GM18519 (cell line): Measurements from ENCODE around the gene ZNF132.
"Not testable (repeated sequence)": the region's sequence is repeated elsewhere in the genome, so short reads cannot be mapped to it uniquely, and the experiment has no call there.

Experiments
- ATAC-seq: cut with Tn5 transposase; IDR thresholded peaks from one replicate; pipeline ENCODE4 v1.9.1; 2021; ENCODE audit warnings: mild to moderate bottlenecking, moderate library complexity; ENCODE audit not compliant: unreplicated experiment, low FRiP score

The ZNF132 gene

GRCh38 chr19:58408152-58409009, 31.6 kb downstream of the ZNF132 start, which contains the start of gene ZNF584:
Gene ZNF584, plus strand, starts transcription at chr19:58408649. Its CDS starts 499 bp downstream, at chr19:58409148.
- peak; percentile 75 for ATAC-seq

DNA sequence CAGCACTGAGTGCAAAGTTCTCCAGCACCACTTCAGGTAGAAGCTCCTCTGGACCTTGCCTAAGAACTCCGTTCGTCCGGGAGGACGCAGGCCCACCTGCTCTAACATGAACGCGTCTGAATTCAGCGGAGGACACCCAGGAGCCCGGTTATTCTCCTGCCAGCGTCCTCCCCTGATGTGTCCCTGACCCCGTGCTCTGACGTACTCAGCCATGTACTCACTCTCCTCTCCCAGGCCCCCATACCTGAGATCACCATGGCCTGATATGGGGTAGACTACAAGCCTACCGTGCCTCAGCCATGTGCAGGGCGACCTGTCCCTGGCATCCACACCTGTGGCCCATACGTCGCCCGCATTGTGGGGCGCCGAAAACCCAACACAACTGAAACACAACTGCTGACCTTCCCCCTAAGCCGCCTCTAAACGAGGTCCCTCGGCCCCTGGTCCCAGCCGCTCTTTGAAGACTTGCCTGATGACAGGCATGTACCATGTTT, 32.2 kb downstream of the ZNF132 start:
- ATAC-seq: no peak

DNA sequence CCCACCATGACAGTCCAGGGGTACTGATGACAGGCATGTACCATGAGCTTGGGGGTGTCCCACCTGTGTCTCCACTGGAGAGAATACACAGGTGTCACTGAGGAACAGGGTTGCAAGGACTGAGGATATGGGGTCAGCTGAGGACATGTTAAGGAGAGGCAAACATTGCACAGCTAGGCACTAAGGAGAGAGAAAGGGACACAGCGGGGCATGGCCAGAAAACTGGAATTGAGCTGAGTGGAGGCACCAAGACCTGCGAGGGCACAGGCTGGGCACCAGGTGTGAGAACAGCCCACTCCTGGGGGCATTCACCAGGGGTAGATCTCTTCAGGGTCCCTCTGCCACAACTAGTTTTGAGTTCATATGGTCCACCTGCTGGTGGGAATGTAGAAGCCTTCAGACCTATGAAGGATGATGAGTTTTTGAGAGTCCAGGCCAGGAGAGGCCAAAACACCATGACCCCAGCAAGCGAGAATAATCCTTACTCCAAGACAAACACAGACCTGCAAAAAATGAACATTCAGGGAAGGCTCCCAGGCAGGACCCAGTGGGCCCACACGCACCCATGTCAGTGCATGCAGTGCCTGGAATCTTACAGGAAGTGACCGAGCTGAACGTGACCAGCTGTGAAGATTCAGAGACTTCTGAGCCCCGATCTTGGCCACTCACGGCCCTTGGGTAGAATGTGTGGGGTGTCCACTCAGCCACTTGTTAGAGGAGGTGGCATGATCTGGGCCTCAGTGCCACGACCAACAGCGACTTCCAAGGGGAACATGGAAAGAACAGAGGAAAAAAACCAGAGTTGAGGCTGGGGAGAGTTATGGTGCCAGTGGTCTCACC, 32.9 kb downstream of the ZNF132 start:
- ATAC-seq: no peak

- ATAC-seq: not testable (repeated sequence)
These were observed 36.0 kb downstream of the ZNF132 start for GRCh38 chr19:58403920-58404478.

- ATAC-seq: no peak
These were observed 38.0 kb downstream of the ZNF132 start for GRCh38 chr19:58401840-58402421.

GRCh38 chr19:58400916-58401839, 38.8 kb downstream of the ZNF132 start:
- ATAC-seq: peak; percentile 91

DNA sequence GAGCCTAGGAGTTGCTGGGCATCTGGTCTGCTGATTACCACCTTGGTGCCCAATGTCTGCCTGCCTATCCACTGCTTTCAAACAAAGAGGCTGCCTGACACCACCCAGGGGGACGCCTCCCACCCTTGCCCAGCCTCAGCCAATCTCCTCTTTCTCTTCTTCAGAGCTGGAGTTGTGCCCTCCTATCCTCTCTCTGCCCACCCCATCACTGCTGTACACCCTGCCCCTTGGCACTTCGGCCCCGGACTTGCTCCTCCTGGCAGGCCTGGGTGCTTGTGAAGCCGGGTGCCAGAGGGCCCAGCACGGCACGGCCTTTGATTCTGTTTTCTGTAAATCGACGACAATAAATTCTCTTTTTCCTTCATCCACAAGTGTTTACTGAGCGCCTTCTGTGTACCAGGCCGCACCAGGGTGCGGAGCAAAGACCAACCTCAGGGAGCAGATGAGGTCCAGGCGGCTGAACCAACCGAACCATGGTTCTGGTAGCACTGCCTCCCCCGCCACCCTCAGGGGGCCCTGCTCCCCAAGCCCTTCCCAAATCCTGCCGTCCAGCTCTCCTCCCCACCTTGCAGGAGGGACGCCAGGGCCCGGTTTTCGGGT, 39.5 kb downstream of the ZNF132 start:
- no peak for ATAC-seq

DNA sequence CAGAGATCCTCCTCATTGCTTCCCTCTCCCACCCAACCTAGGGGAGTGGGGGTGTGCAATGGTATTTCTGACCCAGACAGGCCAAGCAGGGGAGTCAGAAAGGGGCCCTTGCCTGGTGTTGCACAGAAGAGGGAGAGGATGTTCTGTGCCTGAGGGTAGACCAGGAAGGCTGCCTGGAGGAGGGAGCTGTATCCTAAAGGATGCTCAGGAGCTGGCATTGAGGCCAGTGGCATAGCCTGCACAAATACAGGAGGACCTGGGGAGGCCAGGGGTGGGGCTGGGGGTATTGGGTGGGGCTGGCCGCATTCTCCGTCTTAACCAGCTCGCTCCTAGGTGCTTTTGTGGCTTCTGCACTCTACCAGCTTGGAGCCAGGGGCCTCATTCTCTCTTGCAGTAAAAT, 40.0 kb downstream of the ZNF132 start:
- ATAC-seq: no peak

DNA sequence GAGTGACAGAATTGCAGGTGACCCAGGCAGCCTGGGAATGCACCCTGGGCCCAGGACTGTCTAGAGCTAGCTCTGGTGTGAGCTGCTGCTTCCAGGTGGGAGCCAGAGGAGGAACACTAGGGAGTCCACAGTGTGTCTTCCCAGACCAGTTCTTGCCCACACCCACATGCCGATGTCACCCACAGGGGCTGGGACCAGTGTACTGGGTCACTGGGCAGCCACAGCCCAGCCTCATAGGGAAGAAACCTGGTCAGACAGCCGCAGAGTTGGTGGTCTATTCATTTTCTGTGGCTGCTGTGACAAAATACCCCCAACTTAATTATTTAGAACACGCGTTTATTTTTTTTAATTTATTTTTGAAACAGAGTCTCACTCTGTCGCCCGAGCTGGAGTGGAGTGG, 41.4 kb downstream of the ZNF132 start:
- no peak for ATAC-seq

- ATAC-seq: no peak
These were observed 41.9 kb downstream of the ZNF132 start for GRCh38 chr19:58398087-58398486.

GRCh38 chr19:58397533-58398037, 42.4 kb downstream of the ZNF132 start:
- no peak for ATAC-seq

DNA sequence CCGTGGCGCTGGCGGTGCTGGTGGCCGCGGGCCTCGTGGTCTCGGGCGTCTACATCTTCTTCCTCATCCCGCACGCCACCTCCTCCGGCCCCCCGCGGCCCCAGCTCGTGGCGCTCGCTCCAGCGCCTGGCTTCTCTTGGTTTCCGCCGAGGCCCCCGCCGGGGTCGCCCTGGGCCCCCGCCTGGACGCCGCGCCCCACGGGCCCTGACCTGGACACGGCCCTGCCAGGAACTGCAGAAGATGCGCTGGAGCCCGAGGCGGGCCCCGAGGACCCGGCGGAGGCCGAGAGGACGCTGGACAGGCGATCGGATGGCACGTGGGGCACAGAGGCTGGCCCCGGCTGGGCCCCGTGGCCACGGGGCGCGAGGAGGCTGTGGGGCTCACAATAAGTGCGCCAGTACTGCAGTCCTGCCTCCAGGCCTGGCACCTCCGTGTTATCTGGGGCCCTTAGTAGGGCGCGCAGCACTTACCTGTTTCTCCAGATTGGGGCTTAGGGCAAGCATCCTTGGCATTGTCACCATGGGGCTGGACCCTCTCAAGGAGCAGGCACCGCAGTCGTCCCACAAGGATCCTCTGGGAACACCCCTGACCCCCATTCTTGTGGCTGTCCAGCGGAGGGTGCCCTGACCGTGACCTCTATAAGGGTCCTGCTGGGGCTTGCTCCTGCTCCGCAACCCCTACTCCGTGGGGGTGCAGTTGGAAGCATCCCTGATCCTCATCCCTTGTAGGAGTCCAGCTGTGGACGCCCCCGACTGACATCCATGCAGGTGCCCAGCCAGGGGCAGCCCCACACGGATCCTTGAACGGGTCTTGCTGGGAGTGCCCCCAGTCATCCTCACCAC, 43.0 kb downstream of the ZNF132 start:
- ATAC-seq: no peak

DNA sequence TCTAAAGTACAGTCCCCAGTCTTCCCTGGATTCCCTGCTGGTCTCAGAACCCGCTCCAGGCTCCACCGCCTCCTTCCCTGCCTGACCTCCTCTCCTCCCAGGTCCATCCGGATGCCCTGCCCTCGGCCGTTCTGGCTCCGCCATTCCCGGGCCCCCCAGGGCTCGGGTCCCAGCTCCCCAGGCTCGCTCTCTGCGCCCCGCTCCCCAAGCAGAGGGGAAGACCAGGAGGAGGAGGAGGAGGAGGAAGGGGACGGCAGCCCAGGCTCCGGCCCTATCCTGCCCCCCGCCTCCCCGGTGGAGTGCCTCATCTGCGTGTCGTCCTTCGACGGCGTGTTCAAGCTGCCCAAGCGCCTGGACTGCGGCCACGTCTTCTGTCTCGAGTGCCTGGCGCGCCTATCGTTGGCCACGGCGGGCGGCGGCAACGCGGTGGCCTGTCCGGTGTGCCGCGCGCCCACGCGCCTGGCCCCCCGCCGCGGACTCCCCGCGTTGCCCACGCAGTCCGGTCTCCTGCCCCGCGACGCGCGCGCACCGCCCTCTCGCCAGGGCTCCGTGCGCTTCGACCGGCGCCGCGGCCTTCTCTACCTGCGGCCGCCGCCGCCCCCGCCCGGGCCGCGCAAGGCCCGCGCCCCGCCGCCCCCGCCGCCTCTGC, 43.9 kb downstream of the ZNF132 start:
- no peak for ATAC-seq

DNA sequence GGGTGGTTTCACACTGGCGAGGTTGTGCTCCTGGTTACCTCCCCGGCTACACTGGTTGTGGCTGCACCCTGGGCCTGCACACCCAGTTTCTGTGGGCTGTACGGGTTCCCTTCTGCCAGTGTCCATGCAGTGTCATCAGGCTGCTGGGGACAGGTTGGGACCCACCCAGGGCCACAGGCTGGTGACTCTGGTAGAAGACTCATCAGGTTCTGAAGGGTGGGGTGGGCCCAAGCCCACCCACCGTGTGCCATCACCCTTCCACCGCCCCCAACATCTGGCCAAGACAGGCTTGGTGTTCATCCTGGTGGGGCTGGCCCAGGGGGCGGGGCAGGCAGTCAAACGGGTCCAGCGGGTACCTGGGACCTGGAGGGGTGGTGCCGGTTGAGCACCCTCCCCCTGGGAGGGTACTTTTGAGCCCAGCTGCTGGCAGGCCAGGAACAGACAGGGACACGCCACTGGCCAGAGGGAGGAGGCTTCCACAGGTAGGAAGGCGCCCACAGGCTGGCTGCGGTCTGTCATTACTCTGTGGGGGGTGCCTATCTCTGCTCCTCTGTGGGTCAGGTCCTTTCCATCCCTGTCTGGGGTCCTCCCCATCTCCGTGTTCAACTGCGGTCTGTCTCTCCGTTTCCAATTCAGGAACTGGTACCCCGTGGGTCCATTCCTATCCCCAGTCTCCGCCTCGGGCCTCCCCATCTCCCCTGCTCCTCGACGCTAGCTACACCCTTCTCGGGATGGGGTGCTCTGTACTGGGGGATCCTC, 44.6 kb downstream of the ZNF132 start, which contains the start of gene RNF225:
Gene RNF225 (plus strand): TSS at position 437 of the 759 bp plus-strand sequence. CDS start 434 bp downstream, outside the sequence.
- ATAC-seq: no peak

- ATAC-seq: no peak
These were observed 45.1 kb downstream of the ZNF132 start for GRCh38 chr19:58394821-58395219.

- no peak for ATAC-seq
These were observed 46.3 kb downstream of the ZNF132 start for GRCh38 chr19:58393725-58394033.
